HG03045 (cell line): ENCODE measurements around the gene SRA1.
"Not testable (repeated sequence)": the region's sequence is repeated elsewhere in the genome, so short reads cannot be mapped to it uniquely, and the experiment has no call there.

Experiments
- ATAC-seq: cut with Tn5 transposase; IDR thresholded peaks from one replicate; pipeline ENCODE4 v1.9.1; 2021; ENCODE audit warnings: mild to moderate bottlenecking, moderate library complexity; ENCODE audit not compliant: unreplicated experiment

Gene SRA1

DNA sequence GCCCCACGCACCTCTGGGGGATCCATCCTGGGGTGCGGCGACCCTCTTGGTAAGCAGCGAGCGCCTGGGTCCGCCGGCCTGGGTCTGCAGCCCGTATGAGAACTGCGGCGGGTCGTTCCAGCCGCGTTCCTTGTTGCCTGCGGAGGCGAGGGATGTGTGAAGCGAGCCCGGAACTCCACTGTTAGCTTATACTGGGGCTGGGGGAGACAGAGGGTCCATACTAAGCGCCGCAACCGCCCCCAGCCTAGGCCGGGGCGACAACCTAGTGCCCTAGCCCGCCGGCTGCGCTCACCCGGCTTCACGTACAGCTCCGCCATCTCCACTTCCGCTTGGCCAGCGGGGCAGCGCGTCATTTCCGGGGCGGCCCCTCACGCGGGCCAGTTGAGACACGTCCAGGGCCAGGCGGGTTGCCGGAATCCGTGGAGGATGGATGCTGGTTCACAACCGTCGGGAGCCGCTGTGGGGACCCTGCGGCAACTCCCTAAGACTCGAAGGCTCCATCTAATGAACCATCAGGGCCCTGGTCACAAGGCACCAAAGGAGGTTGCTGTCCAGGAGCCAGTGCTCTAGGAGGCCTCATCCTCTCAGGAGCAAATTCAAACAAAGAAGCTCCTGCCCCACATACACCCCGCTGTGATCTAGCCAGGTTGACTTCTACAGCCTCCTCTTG lies at the start of gene SRA1:
Gene SRA1 (minus strand): TSS at position 338 of the 670 bp plus-strand sequence. CDS start 21 bp downstream, at position 317.
- peak; percentile 95 for ATAC-seq

DNA sequence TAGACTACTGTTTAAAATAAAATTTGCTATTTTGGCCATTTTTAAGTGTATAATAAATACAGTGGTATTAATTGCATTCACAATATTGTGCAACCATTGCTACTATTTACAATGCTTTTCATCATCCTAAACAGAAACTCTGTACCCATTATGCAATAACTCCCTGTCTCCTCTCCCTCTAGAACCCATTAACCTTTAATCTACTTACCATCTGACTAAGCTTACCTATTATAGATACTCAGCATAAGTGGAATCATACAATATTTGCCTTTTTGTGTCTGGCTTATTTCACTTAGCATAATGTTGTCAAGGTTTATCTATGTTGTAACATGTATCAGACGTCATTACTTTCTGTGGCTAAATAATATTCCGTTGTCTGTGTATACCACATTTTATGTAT lies 49.8 kb upstream of the SRA1 start:
- ATAC-seq = no peak

DNA sequence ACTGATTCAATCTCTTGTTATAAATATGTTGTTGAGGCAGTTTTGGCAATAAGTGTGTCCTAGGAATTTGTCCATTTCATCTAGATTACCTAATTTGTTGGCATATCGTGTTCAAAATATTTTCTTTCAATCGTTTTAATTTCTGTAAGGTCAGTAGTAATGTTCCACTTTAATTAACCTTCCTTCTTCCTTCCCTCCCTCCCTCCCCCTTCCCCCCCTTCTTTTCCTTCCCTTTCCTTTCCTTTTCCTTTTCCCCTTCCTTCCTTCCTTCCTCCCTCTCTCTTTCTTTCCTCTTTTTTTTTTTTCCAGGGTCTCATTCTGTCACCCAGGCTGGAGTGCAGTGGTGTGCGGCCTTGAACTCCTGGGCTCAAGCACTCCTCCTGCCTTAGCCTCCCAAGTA lies 48.6 kb upstream of the SRA1 start:
- ATAC-seq = no peak

DNA sequence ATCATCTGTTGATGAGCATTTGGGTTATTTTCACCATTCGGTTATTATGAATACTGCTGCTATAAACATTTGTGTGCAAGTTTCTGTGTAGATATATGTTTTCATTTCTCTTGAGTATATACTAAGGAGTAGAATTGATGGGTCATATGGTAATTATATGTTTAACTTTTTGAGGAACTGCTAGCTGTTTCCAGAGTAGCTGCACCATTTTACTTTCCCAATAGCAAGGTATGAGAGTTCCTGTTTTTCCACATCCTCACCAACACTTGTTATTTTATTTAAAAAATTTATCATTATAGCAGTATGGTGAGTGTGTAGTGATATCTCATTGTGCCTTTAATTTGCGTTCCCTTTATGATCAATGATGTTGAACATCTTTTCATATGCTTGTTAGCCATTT lies 46.5 kb upstream of the SRA1 start:
- no peak for ATAC-seq

DNA sequence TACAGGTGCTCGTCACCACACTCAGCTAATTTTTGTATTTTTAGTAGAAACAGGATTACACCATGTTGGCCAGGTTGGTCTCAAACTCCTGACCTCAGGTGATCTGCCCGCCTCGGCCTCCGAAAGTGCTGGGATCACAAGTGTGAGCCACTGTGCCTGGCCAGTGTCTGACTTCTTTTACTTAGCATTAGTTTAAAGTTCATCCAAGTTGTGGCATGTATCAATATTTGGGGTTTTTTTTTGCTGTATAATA lies 46.1 kb upstream of the SRA1 start:
- not testable (repeated sequence) for ATAC-seq

DNA sequence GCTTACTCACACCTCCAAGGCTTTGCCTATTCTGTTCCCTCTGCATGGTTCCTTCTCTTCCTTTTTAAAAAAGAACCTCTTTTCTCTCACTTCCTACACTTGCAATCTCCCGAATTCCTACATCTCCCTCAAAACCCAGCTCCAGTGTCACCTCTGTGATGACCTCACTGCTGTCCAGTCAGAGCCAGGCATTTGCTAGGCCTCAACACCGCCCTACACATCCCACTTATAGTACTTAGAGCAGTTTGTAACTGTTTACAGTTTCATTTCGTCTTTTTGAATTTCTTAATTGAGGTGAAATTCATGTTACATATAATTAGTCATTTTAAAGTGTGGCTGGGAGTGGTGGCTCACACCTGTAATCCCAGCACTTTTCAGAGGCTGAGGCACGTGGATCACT lies 44.9 kb upstream of the SRA1 start:
- no peak for ATAC-seq

DNA sequence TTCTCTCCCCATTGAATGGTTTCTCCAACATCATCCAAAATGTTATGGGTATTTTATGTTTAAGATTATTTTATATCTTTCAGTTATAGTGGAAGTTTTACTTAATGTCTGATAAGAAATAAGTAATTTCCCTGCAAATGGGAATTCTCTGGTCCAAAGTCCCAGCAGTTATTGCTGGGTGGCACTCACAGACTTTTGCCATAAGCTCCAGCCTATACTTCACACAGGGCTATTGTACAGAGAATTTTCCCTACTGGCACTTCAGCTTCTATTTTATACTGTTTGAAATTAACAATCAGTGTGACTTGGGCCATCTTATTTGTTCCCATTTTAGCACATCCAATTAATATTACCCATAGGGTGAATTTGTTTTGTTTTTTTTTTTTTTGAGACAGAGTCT lies 42.8 kb upstream of the SRA1 start:
- no peak for ATAC-seq

DNA sequence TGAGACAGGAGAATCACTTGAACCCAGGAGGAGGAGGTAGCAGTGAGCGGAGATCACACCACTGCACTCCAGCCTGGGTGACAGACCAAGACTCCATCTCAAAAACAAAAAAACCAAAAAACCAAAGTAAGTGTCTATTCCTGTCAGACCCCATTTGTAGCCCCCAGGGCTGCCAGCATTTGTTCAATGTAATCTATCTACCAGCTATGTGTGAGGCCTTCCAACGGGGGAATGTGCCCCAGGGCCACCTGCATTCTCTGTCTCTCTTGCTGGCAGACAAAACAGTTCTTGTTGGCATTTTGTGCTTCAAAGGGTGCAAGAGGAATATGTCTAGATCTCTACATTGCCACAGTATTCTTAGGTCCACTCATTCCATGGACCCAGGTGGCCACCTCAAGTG lies 41.6 kb upstream of the SRA1 start:
- no peak for ATAC-seq

DNA sequence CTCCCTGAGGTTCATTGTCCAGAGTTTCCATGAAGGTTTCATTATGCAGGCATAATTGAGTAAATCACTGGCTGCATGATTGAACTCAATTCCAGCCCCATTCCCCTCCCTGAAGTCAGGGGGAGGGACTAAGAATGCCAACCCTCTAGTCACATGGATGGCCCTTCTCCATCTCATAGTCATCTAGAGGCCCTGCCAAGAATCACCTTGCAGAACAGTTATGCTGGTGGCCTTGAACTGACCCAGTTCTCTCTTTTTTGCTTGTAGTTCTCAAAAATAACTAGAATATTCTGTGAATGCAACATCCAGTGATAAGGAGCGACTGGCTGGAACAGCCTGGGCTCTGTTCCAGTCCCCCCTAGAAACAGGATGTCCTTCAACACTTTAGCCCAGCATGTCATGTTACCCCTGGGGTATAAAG lies 39.1 kb upstream of the SRA1 start:
- no peak for ATAC-seq

DNA sequence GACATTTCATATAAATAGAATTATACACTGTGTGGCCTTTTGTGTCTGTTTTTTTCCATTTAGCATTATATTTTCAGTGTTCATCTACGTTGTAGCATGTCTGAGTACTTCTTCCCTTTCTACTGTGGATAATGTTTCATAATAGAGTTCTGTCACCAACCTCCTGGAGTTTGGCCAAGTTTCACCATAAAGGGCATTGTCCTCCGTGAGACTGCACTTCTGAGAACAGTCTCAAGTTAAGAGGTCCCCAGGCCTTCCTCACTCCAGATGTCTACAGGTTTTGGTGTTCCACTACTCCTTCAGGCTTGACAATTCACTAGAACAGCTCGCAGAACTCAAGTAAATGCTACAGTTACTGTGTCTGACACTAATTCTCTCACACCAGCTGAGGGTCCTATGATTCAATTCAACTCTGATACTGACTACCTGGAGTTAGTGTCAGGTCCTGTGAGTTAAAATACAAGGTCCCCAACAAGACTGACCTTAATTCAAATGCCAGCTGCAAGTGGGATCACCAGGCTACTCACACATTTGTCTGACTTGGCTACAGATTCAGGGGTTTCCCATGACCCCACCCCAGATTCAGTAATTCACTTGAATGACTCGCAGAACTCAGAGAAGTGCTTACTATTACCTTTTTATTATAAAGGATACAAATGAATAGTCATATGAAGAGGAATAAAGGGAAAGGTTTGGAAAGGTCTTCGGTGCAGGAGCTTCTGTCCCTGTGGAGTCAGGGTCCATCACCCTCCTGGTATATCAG lies 38.4 kb upstream of the SRA1 start:
- ATAC-seq = no peak

DNA sequence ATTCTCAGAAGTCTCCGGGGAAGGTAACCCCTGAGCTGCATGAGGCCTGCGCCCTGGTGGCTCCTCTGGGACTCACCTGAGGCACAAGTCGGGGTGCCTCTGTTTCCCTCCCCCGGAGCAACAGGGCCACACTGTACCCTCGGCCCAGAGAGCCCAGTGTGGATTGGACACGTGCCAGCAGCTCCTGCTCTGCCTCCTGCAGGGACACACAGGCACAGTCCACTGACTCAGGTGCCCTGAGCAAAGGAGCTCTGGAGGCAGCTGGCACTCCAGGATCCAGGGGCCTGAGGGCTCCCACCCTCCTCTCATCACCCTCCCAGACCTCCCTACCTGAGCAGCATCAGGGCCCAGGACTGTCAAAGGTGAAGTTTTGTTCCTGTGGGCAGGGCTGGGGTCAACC lies 36.9 kb upstream of the SRA1 start:
- ATAC-seq = no peak

DNA sequence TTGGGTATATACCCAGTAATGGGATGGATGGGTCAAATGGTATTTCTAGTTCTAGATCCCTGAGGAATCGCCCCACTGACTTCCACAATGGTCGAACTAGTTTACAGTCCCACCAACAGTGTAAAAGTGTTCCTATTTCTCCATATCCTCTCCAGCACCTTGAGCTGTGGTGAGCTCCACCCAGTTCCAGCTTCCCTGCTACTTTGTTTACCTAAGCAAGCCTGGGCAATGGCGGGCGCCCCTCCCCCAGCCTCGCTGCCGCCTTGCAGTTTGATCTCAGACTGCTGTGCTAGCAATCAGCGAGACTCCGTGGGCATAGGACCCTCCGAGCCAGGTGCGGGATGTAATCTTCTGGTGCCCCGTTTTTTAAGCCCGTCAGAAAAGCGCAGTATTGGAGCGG lies 35.8 kb upstream of the SRA1 start:
- ATAC-seq = not testable (repeated sequence)

DNA sequence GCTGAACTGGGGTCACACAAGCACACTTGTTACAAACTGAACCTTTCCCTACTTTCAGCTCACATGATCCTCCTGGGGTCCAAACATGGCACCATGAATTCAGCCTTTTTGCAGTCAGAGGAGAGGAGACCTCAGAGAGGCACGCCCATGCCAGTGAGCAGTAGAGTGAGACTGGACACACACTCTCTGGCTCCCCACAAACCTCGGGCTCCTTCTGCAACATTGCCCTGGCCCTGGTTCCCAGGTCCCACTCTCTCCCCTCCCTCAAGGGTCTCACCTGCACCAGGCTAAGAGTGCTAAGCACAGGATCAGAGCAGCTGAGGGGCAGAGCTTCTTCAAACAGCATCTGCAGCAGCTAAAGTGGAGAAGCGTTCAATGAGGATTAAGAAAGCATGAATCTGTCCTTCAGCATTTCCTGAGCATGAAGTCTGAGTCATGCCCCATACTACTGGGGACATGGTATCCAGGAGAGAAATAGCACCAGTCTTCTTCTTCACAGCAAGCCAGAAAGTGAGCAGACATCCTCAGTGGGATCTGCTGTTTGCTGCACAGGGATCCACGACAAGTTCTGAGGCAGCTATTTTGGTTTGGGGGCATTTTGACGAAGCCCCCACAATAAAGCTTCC lies 34.6 kb upstream of the SRA1 start:
- no peak for ATAC-seq

DNA sequence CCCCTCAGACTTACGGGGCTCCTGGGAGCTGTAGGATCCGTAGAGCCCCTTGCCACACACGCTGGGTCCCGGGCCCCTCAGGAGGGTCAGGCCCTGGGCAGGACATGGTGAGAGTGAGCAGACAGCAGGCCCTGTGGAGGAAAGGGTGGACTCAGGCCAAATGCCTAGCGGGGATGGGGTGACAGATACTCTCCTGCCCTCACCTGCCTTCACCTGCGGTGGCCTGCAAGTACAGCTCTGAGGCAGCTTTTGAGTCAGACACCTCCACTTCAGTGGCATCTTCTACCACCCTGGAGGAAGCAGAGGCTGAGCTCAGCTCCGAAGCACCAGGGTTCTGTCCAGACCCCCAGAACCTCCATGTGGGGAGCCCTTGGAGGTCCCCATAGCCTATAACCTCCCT lies 33.6 kb upstream of the SRA1 start:
- no peak for ATAC-seq

DNA sequence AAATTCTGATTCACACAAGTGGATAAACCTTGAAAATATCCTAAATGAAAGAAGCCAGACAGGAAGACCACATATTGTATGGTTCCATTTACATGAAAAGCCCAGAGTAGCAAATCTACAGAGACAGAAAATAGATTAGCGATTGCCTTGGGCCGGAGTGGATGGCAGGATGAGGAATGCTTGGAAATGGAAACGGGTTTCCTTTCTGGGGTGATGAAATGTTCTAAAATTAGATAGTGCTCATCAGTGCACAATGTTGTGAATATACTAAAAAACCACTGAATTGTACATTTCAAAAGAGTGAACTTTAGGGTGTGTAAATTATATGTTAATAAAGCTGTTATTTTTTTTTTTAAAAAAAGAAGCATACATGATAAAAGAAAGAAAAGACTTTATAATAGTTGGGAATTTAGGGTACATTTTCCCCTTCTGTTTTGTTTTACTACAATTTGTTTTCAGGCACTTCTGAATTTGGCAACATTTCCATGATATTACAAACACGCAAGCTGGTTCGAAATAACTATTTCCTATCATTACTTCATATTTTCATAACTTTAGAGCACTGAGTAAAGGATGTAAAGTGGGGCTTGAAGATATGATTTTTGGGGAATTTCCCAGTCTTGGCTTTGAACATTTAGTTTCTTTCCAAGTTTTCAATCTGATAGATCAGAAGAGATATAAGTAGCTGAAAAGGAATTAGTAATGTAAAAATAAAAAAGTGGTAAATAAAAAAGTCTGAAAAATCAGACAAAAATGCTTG lies 31.2 kb upstream of the SRA1 start:
- no peak for ATAC-seq

DNA sequence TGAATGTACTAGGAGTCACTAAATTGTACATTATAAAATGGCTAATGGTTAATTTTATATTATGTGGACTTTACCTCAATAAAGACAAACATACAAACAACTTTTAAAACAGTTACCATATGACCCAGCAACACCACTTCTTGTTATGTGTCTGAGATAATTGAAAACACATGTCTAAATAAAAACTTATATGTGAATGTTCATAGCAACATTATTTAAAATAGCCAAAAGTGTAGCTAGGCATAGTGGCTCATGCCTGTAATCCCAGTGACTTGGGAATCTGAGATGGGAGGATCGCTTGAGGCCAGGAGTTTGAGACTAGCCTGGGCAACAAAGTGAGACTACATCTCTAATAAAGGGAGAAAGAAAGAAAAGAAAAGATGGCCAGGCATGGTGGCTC lies 30.2 kb upstream of the SRA1 start:
- no peak for ATAC-seq

DNA sequence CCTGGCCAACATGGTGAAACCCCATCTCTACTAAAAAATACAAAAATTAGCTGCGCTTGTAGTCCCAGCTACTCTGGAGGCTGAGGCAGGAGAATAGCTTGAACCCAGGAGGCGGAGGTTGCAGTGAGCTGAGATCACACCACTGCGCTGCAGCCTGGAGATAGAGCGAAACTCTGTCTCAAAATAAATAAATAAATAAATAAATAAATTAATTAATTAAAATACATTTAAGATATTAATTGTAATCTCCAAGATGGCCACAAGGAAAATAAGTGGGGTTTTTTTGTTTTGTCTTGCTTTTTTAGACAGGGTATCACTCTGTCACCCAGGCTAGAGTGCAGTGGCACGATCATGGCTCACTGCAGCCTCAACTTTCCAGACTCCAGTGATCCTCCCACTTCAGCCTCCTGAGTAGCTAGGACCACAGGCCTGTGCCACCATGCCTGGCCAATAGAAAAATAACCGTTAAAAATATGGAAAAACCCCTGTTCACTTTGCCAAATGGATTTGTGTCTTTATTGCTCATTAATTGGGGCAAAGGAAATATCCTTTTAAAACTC lies 22.0 kb upstream of the SRA1 start:
- ATAC-seq = not testable (repeated sequence)

DNA sequence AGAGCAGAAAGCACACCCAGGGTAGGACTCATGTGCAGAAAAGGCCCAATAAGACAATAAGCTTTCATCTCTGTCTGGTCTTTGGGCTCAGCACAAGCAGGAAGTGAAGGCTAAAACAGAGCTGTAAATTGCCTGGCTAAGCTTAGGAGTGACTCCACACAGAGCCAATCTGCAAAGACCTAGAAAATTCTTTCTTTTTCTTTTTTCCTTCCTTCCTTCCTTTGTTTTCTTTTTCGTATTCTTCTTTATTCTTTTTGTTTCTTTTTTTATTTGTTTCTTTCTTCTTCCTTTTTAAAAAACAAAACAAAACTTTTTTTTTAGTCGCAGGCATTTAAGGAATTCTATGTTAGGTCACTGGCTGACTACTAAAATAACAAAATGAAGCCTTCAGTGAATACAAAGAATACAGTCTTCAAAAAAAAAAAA lies 19.5 kb upstream of the SRA1 start:
- ATAC-seq = no peak

DNA sequence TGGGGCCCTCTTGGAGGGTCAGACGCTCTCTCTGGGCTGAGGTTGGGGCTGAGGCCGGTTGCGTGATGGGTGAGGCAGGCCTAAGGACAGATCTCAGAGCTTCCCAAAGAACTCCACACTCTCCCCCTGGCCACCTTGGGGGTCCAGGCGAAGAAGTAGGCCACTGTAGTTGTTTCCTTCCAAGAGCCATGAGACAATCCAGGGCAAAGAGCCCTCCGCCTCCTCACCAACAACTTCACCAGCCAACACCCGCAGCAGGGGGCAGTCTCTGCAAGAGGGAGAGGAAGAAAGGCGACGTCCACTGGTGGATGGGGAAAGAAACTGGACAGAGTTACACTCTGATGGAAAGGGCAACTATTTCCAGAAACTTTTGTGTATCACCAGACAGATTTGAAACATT lies 18.0 kb upstream of the SRA1 start:
- ATAC-seq = no peak

DNA sequence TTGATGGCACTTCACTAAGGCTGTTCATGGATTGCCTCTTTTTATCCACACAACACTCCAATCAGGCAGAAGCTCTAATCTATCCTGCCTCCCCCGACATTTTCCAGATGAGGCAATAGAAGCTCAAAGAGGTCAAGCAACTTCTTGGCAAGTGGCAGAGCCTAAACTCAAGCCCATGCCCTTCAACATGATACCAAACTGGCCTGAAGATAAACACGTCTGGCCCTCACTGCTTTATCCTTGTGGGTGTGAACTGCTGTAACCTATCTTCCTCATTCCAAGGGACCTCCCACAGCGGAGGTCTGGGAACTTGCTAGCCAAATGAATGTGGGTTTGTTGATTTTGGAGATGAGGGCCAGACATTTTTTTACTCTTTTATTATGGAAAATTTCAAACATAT lies 16.9 kb upstream of the SRA1 start:
- ATAC-seq = no peak

DNA sequence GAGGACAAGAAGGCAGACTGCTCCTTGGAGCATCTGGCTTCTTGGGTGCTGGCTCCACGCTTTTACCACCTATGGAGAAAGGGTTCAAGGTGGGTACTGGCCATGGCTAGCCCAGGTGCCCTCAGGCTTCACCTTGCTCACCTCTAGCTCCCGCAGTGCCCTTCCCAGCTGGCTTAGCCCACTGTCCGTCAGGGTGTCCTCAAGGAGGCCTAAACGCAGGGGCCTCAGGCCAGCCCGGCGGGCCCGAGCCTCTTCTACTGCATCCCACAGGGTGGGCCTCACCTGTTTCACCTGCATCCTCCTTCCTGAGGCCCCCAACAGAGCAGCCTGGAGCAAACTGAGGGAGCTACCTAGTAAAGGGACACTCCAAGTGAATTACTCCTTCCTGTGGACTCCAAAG lies 16.4 kb upstream of the SRA1 start:
- no peak for ATAC-seq
